ENCODE measurements around the gene SERPINB2.

The SERPINB2 gene

GRCh38 chr18:63888470-63889190, 1.1 kb downstream of the SERPINB2 start:
- Histone ChIP-seq H3K27me3 (no peaks in the 10 kb centered on the region), H3K36me3 (no peaks in the 10 kb centered on the region), H3K4me1 (no peaks in the 10 kb centered on the region), H3K4me3 (no peak overlapping the region), H3K27ac (no peak overlapping the region), H3K9me3 (no peaks in the 10 kb centered on the region)
- no peak for TF ChIP-seq CTCF (IDR thresholded peaks at IDR 0.05)
- no peak for DNase-seq
- intact Hi-C loops (cut with DNase I; ENCODE audit: low total_unique reads), result no loop called here

- no peak for TF ChIP-seq CTCF (IDR thresholded peaks at IDR 0.05)
- Histone ChIP-seq H3K9me3 (no peaks in the 10 kb centered on the region), H3K4me1 (no peaks in the 10 kb centered on the region), H3K36me3 (no peaks in the 10 kb centered on the region), H3K27me3 (no peaks in the 10 kb centered on the region), H3K27ac (no peak overlapping the region), H3K4me3 (no peak overlapping the region)
- intact Hi-C loops (cut with DNase I; ENCODE audit: low total_unique reads), result no loop called here
- DNase-seq, result no peak
These were observed 2.1 kb downstream of the SERPINB2 start for GRCh38 chr18:63889626-63890025.

GRCh38 chr18:63890237-63890949, 2.9 kb downstream of the SERPINB2 start:
- intact Hi-C loops (cut with DNase I; ENCODE audit: low total_unique reads), result no loop called here
- DNase-seq, result no peak
- Histone ChIP-seq H3K36me3 (no peaks in the 10 kb centered on the region), H3K27ac (no peak overlapping the region), H3K4me1 (no peaks in the 10 kb centered on the region), H3K4me3 (no peak overlapping the region), H3K27me3 (no peaks in the 10 kb centered on the region), H3K9me3 (no peaks in the 10 kb centered on the region)
- no peak for TF ChIP-seq CTCF (IDR thresholded peaks at IDR 0.05)

- Histone ChIP-seq H3K4me3 (no peak overlapping the region), H3K9me3 (no peaks in the 10 kb centered on the region), H3K36me3 (no peaks in the 10 kb centered on the region), H3K27me3 (no peaks in the 10 kb centered on the region), H3K27ac (no peak overlapping the region), H3K4me1 (no peaks in the 10 kb centered on the region)
- TF ChIP-seq CTCF (IDR thresholded peaks at IDR 0.05), result no peak
- intact Hi-C loops (cut with DNase I; ENCODE audit: low total_unique reads), result no loop called here
- DNase-seq, result no peak
These were observed 3.4 kb downstream of the SERPINB2 start for GRCh38 chr18:63890950-63891304.

GRCh38 chr18:63892566-63892965, 5.1 kb downstream of the SERPINB2 start:
- H3K36me3 ChIP-seq, result no peaks in the 10 kb centered on the region
- TF ChIP-seq CTCF (IDR thresholded peaks at IDR 0.05), result no peak
- no peak for DNase-seq
- H3K9me3 ChIP-seq, result no peaks in the 10 kb centered on the region
- H3K4me3 ChIP-seq, result no peak overlapping the region
- intact Hi-C loops (cut with DNase I; ENCODE audit: low total_unique reads), result no loop called here
- no peak overlapping the region for H3K27ac ChIP-seq
- no peaks in the 10 kb centered on the region for H3K27me3 ChIP-seq
- no peaks in the 10 kb centered on the region for H3K4me1 ChIP-seq

All from tibial artery (tissue), 4 donors.